NCI-H748 treated with DMSO at 0.1 percent for 48 hours (cell line): ENCODE results near the gene EIF1.
A peak's percentile ranks its signal among the peaks of the same experiment; 100 is the strongest.
"Not testable (repeated sequence)": the region's sequence is repeated elsewhere in the genome, so short reads cannot be mapped to it uniquely, and the experiment has no call there.

Experiments used
- DNase-seq: peaks from one replicate; lab custom pipeline; 2025; lab: John Stamatoyannopoulos, UW

EIF1 gene

GRCh38 chr17:41678907-41679739 is 9.6 kb upstream of the EIF1 start:
- no peak for DNase-seq

GRCh38 chr17:41679740-41680425 is 8.8 kb upstream of the EIF1 start:
- no peak for DNase-seq

GRCh38 chr17:41680426-41681040 is 8.2 kb upstream of the EIF1 start:
- DNase-seq = no peak

GRCh38 chr17:41681776-41682175 is 6.9 kb upstream of the EIF1 start:
- DNase-seq = no peak

- no peak for DNase-seq
Measured at GRCh38 chr17:41682631-41683030, 6.1 kb upstream of the EIF1 start.

- no peak for DNase-seq
Measured at GRCh38 chr17:41683441-41684007, 5.2 kb upstream of the EIF1 start.

- DNase-seq = no peak
Measured at GRCh38 chr17:41684035-41684434, 4.7 kb upstream of the EIF1 start.

GRCh38 chr17:41685753-41686152 is 2.9 kb upstream of the EIF1 start:
- not testable (repeated sequence) for DNase-seq

GRCh38 chr17:41686281-41686680 is 2.4 kb upstream of the EIF1 start:
- no peak for DNase-seq

GRCh38 chr17:41687828-41688640 is 651 bp upstream of the EIF1 start:
- DNase-seq = peak; percentile 70

GRCh38 chr17:41689497-41690299 is 1.0 kb downstream of the EIF1 start:
- peak; percentile 9 for DNase-seq

- DNase-seq = no peak
Measured at GRCh38 chr17:41690497-41690896, 1.8 kb downstream of the EIF1 start.

GRCh38 chr17:41691031-41691777 is 2.5 kb downstream of the EIF1 start:
- no peak for DNase-seq

- DNase-seq = no peak
Measured at GRCh38 chr17:41692722-41693521, 4.2 kb downstream of the EIF1 start.

- no peak for DNase-seq
Measured at GRCh38 chr17:41695134-41695661, 6.5 kb downstream of the EIF1 start.

- DNase-seq = peak; percentile 21
Measured at GRCh38 chr17:41695954-41696757, 7.5 kb downstream of the EIF1 start.

- DNase-seq = no peak
Measured at GRCh38 chr17:41697122-41697962, 8.7 kb downstream of the EIF1 start.
